Transverse colon (tissue), 4 donors: ENCODE data around the gene C5orf63.

ENCODE experiments used
- CTCF ChIP-seq, 5 experiments: fragments of 200-600 bp in 3 of 5; fragments of 450-650 bp in 2 of 5; sonication (generic) in 3 of 5; IDR thresholded peaks; 1 replicate in 2 of 5; 2 replicates in 3 of 5; pipeline ENCODE4 v1.5.1; 2016 to 2017; ENCODE audit warnings: antibody characterized with exemption in 5 of 5, inconsistent platforms in 3 of 5, mild to moderate bottlenecking in 2 of 5, moderate library complexity in 1 of 5
- EP300 ChIP-seq: sonication (generic); formaldehyde crosslinking; IDR thresholded peaks from one replicate; pipeline ENCODE4 v1.6.1; 2017; ENCODE audit warnings: antibody characterized with exemption, low read depth
- POLR2A ChIP-seq: fragments of 450-650 bp; IDR thresholded peaks from one replicate; pipeline ENCODE4 v1.6.1; 2016; ENCODE audit warnings: antibody characterized with exemption, mild to moderate bottlenecking, moderate library complexity
- POLR2AphosphoS5 ChIP-seq, 3 donors: sonication (generic); formaldehyde crosslinking; IDR thresholded peaks; one replicate each; pipeline ENCODE4 v1.6.1; 2016; ENCODE audit warnings: antibody characterized with exemption in 3 of 3

- no peak for TF ChIP-seq CTCF (IDR thresholded peaks at IDR 0.05)
- no peak for TF ChIP-seq POLR2A
- no peak for TF ChIP-seq POLR2AphosphoS5 (IDR thresholded peaks at IDR 0.05)
- no peak for TF ChIP-seq EP300
Measured at GRCh38 chr5:127098241-127098640, 24.9 kb upstream of the C5orf63 start.
